ENCODE measurements around the gene KNTC1. TPM values are rescaled to one million over a fixed set of nuclear protein-coding genes. Genes with fewer than 3 reads are reported as not detected.
"Not testable (repeated sequence)": the region's sequence is repeated elsewhere in the genome, so short reads cannot be mapped to it uniquely, and the experiment has no call there.

Gene KNTC1
- total RNA-seq, 2 donors from 2014 or later, result 10.1 to 17.5 TPM

- ATAC-seq (no peak), DNase-seq (no peak)
- intact Hi-C loops (cut with DNase I, micrococcal nuclease), result no loop called here
These were observed 21.5 kb upstream of the KNTC1 start for GRCh38 chr12:122505419-122506051.

- ATAC-seq (no peak), DNase-seq (no peak)
- intact Hi-C loops (cut with DNase I, micrococcal nuclease), result no loop called here
These were observed 20.6 kb upstream of the KNTC1 start for GRCh38 chr12:122506393-122506938.

GRCh38 chr12:122508163-122508562 lies 18.9 kb upstream of the KNTC1 start:
- intact Hi-C loops (cut with DNase I, micrococcal nuclease), result no loop called here
- DNase-seq (no peak), ATAC-seq (no peak)

GRCh38 chr12:122513028-122513427 lies 14.0 kb upstream of the KNTC1 start:
- DNase-seq; ATAC-seq; intact Hi-C loops (cut with DNase I, micrococcal nuclease): not testable (repeated sequence)

GRCh38 chr12:122513660-122514059 lies 13.4 kb upstream of the KNTC1 start:
- DNase-seq, result no peak
- no peak for ATAC-seq
- intact Hi-C loops (cut with DNase I, micrococcal nuclease), result no loop called here

- DNase-seq (no peak), ATAC-seq (no peak)
- intact Hi-C loops (cut with DNase I, micrococcal nuclease), result no loop called here
These were observed 11.8 kb upstream of the KNTC1 start for GRCh38 chr12:122515275-122515674.

- DNase-seq (no peak), ATAC-seq (no peak)
- intact Hi-C loops (cut with DNase I, micrococcal nuclease), result no loop called here
These were observed 10.3 kb upstream of the KNTC1 start for GRCh38 chr12:122516544-122517361.

- DNase-seq (no peak), ATAC-seq (peak; percentile 13)
- intact Hi-C loops (cut with DNase I, micrococcal nuclease), result no loop called here
These were observed 9.2 kb upstream of the KNTC1 start for GRCh38 chr12:122517877-122518276.

- intact Hi-C loops (cut with DNase I, micrococcal nuclease), result no loop called here
- ATAC-seq, result no peak
- DNase-seq, result no peak
These were observed 8.1 kb upstream of the KNTC1 start for GRCh38 chr12:122518908-122519307.

- ATAC-seq (no peak), DNase-seq (no peak)
- intact Hi-C loops (cut with DNase I, micrococcal nuclease), result no loop called here
These were observed 7.6 kb upstream of the KNTC1 start for GRCh38 chr12:122519418-122519817.

GRCh38 chr12:122520676-122521075 lies 6.4 kb upstream of the KNTC1 start:
- intact Hi-C loops (cut with DNase I, micrococcal nuclease), result no loop called here
- DNase-seq (no peak), ATAC-seq (no peak)

GRCh38 chr12:122523280-122523679 lies 3.8 kb upstream of the KNTC1 start:
- ATAC-seq (no peak), DNase-seq (no peak)
- intact Hi-C loops (cut with DNase I, micrococcal nuclease), result no loop called here

GRCh38 chr12:122523846-122524718 lies 3.0 kb upstream of the KNTC1 start:
- ATAC-seq (no peak), DNase-seq (no peak)
- intact Hi-C loops (cut with DNase I, micrococcal nuclease), result no loop called here

- ATAC-seq (peak; percentile 11), DNase-seq (peak in 1 of 2 donors; percentile 37)
- intact Hi-C loops (cut with DNase I, micrococcal nuclease), result no loop called here
These were observed 462 bp downstream of the KNTC1 start for GRCh38 chr12:122527478-122527944.

- no peak for ATAC-seq
- intact Hi-C loops (cut with DNase I, micrococcal nuclease), result no loop called here
- no peak for DNase-seq
These were observed 1.5 kb downstream of the KNTC1 start for GRCh38 chr12:122528582-122528981.

GRCh38 chr12:122528992-122529391 lies 1.9 kb downstream of the KNTC1 start:
- intact Hi-C loops (cut with DNase I, micrococcal nuclease), result no loop called here
- ATAC-seq (no peak), DNase-seq (no peak)

GRCh38 chr12:122533856-122534255 lies 6.8 kb downstream of the KNTC1 start:
- DNase-seq, result no peak
- ATAC-seq, result no peak
- intact Hi-C loops (cut with DNase I, micrococcal nuclease), result no loop called here

GRCh38 chr12:122537021-122537420 lies 10.0 kb downstream of the KNTC1 start:
- DNase-seq (no peak), ATAC-seq (no peak)
- intact Hi-C loops (cut with DNase I, micrococcal nuclease), result no loop called here

GRCh38 chr12:122538496-122538895 lies 11.4 kb downstream of the KNTC1 start:
- DNase-seq, result no peak

More at GRCh38 chr12:122538496-122538895, 11.4 kb downstream of the KNTC1 start:
- ATAC-seq, result no peak
- intact Hi-C loops (cut with DNase I, micrococcal nuclease), result no loop called here
